Cardiac fibroblast (primary cell): ENCODE measurements around the gene CACNA1F.
A peak's percentile ranks its signal among the peaks of the same experiment; 100 is the strongest.

Experiments
- DNase-seq, 2 donors: peaks; one replicate each; pipeline versions ENCODE4 v3.0.0 to v3.0.0-alpha.2; 2010; ENCODE audit warnings: low read depth in 2 of 2
- H3K4me3 ChIP-seq, 2 donors: replicated peaks in 1 of 2; 1 replicate in 1 of 2; 2 replicates in 1 of 2; pipeline ENCODE4 v1.5.1; 2011; ENCODE audit warnings: low read depth in 2 of 2, low read length in 2 of 2, mild to moderate bottlenecking in 2 of 2, moderate library complexity in 1 of 2
- CTCF ChIP-seq: IDR thresholded peaks from one replicate; pipeline ENCODE4 v1.5.1; 2011; ENCODE audit warnings: low read depth, mild to moderate bottlenecking, low read length, inconsistent platforms

The CACNA1F gene

GRCh38 chrX:49163555-49164419 lies 69.4 kb downstream of the CACNA1F start:
- peak; percentile 82 to 86 for DNase-seq
- TF ChIP-seq CTCF: peak; percentile 4

GRCh38 chrX:49162620-49163019 lies 70.5 kb downstream of the CACNA1F start, which contains the start of gene MAGIX:
Gene MAGIX, plus strand, starts transcription at chrX:49162758. Its CDS starts 132 bp downstream, at chrX:49162890.
- no peak for DNase-seq
- TF ChIP-seq CTCF: no peak
- peak within 1 kb of the TSS; percentile 32 to 41 for H3K4me3 ChIP-seq

More at GRCh38 chrX:49163555-49164419, 69.4 kb downstream of the CACNA1F start:
- H3K4me3 ChIP-seq: peak overlapping the region; percentile 32 to 41

GRCh38 chrX:49161632-49162031 lies 71.5 kb downstream of the CACNA1F start:
- no peak for DNase-seq
- no peak for TF ChIP-seq CTCF
- H3K4me3 ChIP-seq: no peak overlapping the region

GRCh38 chrX:49160908-49161307 lies 72.2 kb downstream of the CACNA1F start:
- no peak overlapping the region for H3K4me3 ChIP-seq
- no peak for DNase-seq
- TF ChIP-seq CTCF: no peak

- TF ChIP-seq CTCF: no peak
- H3K4me3 ChIP-seq: no peak overlapping the region
- no peak for DNase-seq
Observed at GRCh38 chrX:49157194-49157593, 75.9 kb downstream of the CACNA1F start.

GRCh38 chrX:49155900-49156837 lies 77.0 kb downstream of the CACNA1F start:
- TF ChIP-seq CTCF: peak; percentile 38
- peak overlapping the region; percentile 33 to 52 for H3K4me3 ChIP-seq
- peak; percentile 90 to 91 for DNase-seq
